GM12891 (cell line): ENCODE measurements around the gene PFKFB3.

Experiments
- POLR2A ChIP-seq: IDR thresholded peaks from 2 replicates; pipeline ENCODE4 v1.6.1; 2011; ENCODE audit warnings: low read depth, low read length, control low read depth
- POLR2AphosphoS5 ChIP-seq: IDR thresholded peaks from 2 replicates; pipeline ENCODE4 v1.6.1; 2011; ENCODE audit warnings: low read depth, low read length, control low read depth
- TAF1 ChIP-seq: IDR thresholded peaks from 2 replicates; pipeline ENCODE4 v1.6.1; 2011; ENCODE audit warnings: low read depth, low read length, control low read depth

DNA sequence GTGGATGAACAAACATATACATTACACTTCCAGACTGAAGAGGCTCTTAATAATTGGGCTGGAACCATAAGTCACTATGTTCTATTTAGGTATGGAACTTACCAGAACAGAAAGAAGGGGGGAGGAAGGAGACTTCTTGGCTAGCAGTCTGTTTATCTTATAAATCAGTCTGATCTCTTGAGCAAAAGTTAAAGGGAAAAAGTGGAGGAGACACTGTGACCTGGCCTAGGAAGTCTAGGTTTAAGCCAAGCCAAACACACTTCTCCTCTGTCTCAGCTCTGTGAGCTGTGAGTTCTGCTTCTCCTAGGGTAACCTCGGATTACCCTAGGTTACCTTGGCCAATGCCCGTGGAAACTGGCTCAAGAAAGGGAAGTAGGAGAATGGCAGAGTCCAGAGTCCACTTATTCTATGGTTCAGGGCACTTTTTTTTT, 95.2 kb downstream of the PFKFB3 start:
- TF ChIP-seq POLR2A (no peak), TAF1 (no peak), POLR2AphosphoS5 (no peak)
